LoVo (cell line): ENCODE measurements around the gene TMC3.

ENCODE experiments used
- DNase-seq: peaks from one replicate; pipeline ENCODE4 v3.0.0-alpha.2; 2016; ENCODE audit warnings: low spot score

The TMC3 gene

DNA sequence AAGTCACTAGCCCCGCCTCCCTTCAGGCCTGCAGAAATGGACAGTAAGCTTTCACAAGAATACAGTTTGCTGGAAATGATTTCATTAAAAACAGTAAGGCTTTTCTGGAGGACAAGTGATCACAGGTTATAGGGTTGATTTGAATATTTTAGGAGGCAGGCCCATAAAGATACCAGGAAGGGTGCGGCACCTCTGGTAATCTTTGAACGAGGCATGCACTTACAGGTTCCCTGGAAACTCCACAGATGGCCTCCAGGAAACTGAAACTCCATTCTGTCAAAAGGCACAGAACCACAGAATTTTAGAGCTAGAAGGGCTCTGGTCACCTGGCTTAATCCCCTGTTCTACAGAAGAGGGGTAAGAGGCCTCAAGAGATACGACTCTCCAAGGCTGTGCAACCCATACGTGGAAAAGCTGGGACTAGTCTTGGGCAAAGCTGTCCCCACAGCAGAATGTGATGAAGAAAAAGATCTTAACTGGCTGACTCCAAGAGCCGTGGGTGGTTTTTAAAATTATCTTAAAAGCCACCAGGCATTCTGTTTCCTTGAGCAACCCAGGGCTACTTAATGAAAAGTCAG is 51.2 kb downstream of the TMC3 start:
- no peak for DNase-seq

DNA sequence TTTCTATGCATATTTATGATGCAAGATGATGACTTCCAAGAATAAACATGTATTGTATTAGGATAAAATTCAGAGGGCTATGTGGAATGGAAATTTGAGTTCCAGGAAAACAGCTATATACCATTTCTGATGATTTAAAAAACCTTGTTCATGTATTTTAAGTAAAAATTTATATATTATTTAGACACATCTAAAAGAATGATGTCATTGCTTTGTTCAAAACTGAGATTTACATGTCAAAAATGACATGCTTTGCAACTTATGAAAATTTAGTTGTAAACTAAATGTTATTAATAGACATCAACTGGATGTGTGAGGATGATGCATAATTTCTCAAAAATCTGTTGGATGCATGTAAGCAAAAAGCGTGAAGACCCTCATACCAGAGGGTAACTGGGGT is 52.3 kb downstream of the TMC3 start:
- no peak for DNase-seq

DNA sequence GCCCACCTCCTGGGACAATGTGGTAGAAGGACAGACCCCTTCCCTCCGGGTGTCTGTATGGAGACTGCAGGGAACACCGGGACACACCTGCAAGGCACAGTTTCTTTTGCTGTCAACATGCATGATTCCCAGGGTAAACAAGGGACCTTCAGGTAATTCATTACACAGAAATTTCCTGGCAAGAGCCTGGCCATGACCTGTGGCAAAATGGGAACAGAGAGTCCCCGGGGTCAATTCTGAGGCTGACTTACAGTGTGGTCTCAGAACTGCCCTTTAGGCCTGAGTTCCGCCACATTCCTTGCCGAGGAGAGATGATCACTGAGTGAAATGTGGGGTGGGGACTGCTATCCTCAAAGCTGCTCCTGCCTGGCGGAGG is 56.4 kb downstream of the TMC3 start:
- DNase-seq = no peak

DNA sequence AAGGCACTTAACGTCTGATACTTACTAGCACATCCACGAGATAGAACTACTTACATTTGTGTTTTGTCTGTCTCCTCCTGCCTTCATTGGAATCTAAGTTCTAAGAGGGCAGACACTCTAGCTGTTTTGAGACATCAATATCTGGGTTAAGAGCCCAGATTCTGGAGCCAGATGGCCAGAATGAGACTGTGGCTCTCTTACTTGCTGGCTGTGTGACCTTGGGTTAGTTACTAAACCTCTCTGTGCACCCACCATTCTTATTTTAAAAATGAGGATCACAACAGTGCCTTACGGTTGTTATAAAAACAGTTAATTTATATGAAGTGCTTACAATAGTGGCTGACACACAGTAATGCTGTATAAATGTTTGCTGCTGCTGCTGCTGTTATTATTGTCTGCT is 57.7 kb downstream of the TMC3 start:
- no peak for DNase-seq

DNA sequence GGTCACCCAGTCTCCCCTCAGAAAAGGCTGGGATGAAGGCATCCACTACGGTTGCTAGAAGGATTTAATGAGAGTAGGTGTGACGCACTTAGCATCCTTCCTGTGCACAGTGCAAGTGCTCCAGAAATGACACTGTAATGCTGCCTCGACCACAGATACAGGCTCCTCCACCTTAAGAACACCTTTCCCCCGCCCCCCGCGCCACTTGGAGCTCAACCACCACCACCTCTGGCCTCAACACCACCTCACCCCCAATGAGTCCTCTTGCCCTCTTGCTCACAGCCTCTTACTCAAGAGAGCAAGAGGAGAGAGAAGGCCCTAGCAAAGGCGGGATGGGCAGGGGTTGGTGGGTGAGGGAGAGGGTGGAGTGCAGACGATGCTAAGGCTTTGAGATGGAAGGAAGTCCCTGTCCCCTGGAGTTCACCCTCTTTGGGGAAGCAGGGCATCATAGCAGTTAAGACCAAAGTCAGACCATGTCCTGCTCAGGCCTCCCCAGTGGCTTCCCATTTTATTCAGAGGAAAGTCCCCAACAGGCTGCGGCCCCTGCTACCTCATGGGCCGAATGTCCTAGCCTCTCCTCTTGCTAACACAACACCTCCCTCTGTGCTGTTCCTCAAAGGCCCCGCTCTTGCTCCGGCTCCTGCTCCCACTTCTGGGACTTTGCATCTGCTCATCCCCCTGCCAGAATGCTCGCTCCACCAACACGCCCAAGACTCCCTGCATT is 58.4 kb downstream of the TMC3 start:
- DNase-seq = no peak

DNA sequence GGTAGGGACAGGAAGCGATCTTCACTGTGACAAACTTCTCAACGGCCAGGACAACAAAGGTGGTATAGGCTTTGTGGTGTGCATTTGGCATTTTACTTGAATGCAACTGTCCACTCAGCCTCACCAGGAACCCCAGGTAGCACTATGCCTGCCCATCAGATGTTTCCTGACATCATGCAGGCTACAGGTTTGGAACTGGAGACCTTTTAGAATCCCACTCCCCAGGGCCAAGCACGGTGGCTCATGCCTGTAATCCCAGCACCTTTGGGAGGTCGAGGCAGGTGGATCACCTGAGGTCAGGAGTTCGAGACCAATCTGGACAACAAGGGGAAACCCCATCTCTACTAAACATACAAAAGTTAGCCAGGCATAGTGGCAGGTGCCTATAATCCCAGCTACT is 59.6 kb downstream of the TMC3 start:
- no peak for DNase-seq

DNA sequence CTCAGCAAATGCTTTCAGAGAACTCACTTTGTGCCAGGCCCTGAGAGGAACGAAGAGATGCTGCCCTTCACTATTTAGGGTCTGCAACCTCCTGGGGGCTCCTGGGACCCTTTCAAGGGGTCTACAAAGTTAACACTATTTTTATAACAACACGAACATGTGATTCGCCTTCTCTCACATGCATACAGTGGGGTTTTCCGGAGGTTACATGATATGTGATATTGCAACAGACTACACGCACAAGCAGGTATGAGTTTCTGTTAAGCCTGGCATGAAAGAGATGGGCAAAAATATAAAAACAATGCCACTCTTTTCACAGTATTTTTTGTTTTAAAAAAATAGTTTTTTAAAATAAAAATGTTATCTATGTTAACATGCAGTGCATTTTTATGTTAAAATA is 60.3 kb downstream of the TMC3 start:
- DNase-seq = no peak

DNA sequence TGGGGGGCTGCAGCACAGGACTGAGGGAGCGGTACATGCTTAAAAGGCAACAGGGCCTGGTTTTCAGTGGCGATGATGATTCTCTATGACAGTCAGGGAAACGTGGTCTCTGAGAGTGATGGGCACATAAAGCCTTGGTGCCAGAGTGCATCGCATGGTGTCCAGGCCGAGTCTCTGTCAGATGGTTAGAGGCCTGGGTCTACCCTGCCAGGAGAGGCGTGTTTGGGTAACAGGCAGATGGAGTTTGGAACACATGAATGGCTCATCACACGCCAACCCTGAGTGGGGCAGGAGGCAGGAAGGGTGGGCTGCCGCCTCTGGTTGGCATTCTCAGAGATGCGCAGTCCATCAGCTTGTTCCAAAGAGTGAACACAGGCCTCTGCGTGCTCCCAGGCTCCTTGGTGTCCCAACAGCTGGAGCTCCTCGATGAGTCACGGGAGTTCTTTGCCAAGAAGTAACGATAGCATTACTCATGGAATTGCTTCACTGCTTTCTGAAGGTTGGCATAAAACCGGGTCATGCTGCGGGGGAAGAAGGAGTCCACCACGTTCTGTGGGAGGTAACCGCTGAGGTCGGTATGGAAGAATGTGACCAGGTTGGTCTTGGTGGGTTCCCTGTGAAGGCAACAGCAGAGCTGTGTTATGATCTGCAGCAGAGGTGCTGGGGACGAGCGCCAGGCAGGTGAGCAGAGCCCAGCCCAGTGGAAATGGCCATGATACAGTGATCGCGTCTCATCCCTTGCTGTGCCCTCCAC is 61.0 kb downstream of the TMC3 start:
- peak; percentile 44 for DNase-seq

DNA sequence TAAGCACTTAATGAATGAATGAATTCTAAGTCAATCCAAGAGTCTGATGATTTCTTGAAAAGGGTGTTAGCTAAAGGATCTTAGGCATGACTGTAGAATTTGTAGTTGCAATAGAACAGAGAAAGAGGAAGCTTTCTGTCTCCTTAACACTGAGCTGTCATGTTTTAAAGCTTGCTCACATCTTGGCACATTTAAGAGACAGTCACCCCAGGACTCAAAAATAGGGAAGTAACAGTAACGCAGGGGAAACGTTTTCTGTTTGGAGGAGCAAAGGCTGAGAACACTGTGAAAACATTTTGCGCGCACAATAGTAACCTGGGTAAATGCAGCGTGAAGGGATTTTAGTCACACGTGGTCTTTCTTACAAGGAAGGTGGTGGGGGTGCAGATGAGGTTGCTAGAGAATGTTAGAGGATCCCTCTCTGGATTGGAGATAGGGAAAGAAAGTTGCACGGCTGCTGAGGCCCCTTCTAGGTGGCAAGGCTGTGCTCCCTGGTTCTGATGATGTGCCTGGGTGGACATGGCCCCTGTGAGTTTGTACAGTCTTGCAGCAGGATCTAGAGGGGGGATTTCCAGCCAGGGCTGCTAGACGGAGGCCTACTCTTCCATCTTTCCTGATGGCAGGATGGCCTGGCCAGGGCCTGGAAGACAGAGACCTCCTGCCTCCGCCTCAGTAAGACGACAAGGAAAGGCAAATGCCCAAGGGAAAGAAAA is 62.1 kb downstream of the TMC3 start:
- no peak for DNase-seq

DNA sequence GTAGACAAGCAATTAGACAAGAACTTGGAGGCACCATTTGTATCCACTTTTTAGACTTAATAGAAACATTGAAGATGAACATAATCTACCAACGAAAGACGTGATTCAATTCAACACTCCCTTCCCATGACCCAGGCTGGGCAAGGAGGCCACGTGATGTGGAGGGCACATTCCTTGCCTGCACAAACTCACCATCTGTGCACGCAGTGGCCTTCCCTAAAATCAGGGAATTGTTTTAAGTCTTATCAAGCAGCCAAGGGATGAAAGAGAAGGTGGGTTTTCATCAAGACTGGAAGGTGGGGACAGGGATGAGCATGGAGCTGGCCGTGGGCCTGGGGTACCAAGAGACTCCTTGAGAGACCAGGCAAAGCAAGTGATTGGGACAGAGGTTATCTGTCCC is 63.5 kb downstream of the TMC3 start:
- no peak for DNase-seq

DNA sequence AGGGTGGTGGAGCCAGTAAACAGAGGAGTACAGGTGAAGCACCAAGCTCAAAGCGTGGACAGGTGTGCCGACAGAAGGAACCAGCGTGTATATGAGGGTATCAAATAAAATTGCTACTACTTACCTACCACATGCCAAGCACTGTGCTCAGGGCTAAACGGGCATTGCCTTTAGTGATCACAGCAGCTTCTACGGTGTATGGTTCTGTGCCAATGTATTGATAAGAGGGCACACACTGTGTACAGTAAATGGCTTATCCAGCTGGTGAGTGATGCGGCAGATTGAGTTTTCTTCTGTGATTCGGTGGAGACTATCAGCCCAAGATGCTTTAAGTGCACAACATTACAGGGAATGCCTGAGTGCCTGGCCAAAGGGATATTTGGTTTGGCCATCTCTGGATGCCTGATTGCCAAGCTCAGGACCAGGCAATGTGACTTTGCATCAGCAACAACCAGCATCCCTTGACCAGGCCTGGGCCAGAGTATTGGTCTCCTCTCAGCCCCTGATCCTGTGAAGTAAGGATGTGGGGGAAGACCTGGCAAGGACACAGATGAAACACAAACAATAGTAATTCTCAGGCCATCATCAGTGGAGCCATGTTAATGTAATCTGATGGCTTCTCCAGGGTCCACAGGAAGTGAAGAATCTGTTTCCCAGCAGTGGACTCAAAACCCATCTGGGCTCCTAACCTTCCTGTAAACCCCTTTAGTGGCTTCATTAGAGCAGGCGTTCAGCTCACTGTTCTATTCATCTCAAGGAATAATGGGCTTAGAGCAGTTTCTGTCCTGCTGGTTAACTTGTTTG is 64.2 kb downstream of the TMC3 start:
- no peak for DNase-seq

DNA sequence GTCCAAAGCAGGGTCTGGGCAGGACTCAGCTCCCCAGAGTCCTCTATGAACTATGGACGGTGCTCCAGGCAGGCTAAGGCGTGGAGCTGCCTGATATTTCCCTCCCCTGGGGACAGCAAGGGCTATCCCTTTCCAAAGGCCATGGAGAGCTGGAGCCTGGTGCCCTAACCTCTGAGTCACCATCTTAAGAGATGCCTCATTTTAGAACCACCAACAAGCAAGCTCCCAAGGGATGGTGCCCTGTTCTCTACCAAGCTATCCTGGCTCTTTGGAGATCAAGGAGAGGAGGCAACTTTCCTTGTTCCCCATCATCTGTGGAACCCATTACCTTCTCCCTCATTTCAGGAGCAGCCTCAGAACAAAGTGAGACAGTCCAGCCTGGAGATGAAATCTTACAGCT is 65.8 kb downstream of the TMC3 start:
- no peak for DNase-seq

DNA sequence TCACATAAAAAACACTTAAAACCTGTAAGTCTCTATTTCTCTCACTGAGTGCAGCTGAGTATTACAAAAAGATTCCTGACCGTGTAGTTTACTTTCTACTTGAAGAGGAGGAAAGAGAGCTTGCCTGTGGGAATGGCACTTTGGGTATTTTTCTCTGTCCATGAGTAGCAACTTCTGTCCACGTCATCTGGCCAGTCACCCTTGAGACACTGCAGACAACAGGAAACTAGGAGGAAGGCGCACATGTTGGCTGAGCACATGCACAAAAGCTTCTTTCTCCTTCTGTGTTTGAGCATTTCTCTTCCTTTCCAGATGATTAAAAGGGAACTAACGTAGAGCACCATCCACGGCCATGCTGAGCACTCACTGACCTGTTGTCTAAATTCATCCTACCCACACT is 69.8 kb downstream of the TMC3 start:
- no peak for DNase-seq

DNA sequence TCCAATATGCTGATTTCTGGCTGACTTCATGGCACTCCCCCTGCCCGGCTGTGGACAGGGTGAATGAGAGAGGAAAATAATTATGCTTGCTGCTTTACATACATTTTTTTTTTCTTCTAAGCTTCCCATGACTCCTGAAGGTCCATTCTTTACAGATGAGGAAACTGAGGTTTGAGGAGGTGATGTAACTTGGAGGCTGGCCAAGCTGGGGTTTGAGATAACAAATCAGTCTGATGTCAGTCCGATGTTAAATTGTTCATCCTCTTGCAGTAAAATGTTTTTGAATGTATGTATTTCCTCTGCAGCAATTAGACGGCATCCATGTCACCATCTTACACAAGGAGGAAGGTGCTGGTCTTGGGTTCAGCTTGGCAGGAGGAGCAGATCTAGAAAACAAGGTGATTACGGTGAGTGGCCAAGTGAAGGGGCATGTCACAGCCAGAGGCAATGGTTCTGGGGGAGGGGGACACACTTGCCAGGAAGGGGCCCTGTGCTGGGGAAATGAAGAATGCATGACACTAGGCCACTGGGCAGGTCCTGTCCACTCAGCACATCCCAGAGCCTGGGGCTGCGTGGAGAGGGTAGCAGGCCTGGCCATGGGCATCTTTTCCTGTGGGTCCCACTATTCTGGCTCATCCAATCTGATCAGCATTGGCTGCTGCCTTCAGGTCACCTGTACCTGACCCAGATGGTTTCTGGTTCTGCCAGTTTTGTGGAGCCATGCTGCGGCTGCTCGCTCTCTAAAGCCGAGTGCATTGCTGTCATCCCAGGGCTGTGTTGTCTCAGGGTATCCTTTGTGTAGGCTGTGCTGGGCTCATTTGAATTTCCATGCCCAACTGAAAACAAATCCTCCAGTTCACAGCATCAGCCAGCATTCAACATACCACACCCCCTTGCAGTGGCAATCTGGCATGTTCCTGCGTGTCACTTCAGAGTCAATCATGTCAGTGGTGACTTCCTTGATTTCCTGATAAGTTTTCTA is 70.5 kb downstream of the TMC3 start:
- DNase-seq = no peak

DNA sequence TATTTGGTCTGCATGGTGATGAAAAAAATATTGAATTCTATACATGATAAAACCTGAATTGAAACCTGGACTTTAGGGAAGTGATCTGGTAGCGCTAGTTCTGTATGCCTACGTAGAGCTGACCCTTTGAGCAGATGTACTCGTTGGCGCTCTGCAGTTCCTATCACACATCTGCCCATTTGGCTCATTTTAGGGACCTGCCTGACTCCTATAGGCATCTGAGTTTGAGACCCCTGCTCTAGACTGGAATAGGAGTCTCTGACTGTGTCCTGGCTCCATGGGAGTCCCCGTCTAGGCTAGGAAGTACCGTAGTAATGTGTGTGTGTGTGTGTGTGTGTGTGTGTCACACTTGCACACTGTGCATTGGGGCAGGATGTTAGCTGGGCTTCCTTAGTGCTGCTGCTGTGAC is 71.3 kb downstream of the TMC3 start:
- no peak for DNase-seq

DNA sequence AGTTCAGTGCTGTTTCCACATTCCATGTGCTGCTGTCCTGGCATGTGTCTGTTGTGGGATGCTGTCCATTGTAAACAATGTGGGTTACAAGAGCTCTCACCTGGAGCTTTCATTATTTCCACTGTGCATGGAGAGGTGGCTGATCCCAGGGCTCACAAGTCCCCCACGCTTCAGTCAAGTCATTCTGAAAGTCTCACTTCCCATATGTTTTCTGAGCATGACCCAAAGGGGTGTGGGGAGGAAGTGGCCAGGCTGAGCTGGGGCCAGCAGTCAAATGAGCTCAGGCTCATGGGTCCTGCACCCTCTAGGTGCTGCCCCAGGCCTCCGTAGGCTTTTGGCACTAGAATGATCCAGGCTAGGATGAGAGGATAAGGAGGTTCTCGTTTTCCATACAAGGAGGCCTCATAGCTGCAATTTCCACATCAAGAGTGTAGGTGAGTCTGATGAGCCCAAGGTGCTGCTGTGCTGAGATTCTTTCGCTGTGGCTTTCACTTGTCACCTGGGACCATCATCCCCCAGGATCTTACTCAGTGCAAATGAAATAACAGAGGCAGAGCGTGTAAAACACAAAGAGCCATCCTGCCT is 72.1 kb downstream of the TMC3 start:
- no peak for DNase-seq

DNA sequence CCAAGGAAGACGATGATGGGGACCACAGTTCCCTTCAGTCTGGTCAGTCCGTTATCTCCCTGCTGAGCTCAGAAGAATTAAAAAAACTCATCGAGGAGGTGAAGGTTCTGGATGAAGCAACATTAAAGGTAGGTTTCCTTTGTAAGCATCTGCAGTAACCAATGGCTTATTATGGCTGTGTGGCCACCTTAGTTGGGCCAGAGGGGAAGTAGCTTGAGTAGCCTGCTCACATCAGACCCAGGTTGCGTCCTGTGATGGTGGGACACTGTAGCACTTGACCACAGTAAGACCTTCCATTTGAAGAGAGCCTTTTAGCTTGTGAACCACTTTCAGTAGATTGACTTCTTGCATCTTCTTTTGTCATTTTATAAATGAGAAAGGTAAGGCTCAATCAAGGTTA is 72.6 kb downstream of the TMC3 start:
- DNase-seq = no peak

DNA sequence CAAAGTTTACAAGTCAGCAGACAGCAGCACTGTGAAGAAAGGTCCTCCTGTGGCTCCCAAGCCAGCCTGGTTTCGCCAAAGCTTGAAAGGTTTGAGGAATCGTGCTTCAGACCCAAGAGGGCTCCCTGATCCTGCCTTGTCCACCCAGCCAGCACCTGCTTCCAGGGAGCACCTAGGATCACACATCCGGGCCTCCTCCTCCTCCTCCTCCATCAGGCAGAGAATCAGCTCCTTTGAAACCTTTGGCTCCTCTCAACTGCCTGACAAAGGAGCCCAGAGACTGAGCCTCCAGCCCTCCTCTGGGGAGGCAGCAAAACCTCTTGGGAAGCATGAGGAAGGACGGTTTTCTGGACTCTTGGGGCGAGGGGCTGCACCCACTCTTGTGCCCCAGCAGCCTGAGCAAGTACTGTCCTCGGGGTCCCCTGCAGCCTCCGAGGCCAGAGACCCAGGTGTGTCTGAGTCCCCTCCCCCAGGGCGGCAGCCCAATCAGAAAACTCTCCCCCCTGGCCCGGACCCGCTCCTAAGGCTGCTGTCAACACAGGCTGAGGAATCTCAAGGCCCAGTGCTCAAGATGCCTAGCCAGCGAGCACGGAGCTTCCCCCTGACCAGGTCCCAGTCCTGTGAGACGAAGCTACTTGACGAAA is 74.3 kb downstream of the TMC3 start:
- DNase-seq = no peak

DNA sequence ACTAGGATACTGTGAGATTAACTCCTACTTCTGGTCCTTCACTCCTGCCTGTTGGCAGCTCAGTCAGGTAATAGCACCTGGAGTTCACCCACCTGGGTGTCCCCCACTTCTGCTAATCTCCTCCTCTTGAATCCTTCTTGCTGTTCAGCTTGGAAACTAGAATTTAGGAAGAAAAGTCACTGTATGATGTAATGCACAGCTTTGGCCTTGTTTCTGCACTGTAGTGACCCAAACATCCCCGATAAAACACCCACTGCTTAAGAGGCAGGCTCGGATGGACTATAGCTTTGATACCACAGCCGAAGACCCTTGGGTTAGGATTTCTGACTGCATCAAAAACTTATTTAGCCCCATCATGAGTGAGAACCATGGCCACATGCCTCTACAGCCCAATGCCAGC is 74.9 kb downstream of the TMC3 start:
- no peak for DNase-seq

DNA sequence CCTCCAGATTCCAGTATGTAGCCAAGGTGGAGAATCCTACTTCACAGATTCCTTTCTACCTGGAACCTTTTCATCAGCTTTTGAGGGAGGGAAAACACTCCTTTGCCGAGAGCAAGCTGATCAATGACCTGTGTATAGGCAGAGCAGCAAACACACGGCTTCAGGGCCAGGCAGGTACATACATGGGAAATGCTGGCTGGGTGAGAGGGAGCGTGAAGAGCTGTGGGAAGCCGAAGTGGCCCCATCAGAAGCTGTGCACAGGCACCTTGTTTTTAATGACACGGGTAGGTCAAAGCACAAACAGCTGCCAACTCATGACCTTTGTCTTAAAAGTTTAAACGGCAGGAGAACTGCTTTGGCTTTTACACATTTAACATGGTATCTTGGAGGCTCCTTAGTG is 75.4 kb downstream of the TMC3 start:
- DNase-seq = no peak
